Gastroesophageal sphincter (tissue), 3 donors: ENCODE measurements around the gene TEX48.

Experiments
- EP300 ChIP-seq: sonication (generic); formaldehyde crosslinking; IDR thresholded peaks from one replicate; pipeline ENCODE4 v1.6.1; 2017; ENCODE audit warnings: antibody characterized with exemption, mild to moderate bottlenecking
- POLR2A ChIP-seq, 2 donors: fragments of 450-650 bp; IDR thresholded peaks; one replicate each; pipeline ENCODE4 v1.6.1; 2017; ENCODE audit warnings: antibody characterized with exemption in 2 of 2, mild to moderate bottlenecking in 2 of 2, moderate library complexity in 1 of 2
- TF ChIP-seq, protein P1 (sequence below), 4 experiments: fragments of 200-600 bp in 2 of 4; fragments of 450-650 bp in 2 of 4; sonication (generic) in 1 of 4; IDR thresholded peaks; one replicate each; pipeline ENCODE4 v1.5.1; 2017 to 2019; ENCODE audit warnings: antibody characterized with exemption in 4 of 4, mild to moderate bottlenecking in 2 of 4, moderate library complexity in 2 of 4

DNA sequence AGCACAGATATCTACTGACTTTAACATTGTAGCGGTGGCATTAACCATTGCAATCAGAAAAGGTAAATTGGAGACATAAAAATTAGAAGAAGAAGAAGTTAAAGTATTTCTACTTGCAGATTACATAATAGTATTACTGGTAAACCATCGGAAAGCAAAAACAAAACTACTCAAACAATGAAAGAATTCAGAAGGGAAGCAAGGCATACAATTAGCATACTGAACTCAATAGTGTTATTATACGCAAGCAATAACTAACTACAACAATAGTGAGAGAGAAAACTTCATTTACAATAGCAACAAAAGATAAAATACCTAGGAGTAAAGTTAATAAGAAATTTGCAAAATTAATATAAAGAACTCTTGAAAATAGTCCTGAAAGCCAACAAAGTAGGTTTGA lies 17.8 kb downstream of the TEX48 start:
- TF ChIP-seq, protein P1, sequence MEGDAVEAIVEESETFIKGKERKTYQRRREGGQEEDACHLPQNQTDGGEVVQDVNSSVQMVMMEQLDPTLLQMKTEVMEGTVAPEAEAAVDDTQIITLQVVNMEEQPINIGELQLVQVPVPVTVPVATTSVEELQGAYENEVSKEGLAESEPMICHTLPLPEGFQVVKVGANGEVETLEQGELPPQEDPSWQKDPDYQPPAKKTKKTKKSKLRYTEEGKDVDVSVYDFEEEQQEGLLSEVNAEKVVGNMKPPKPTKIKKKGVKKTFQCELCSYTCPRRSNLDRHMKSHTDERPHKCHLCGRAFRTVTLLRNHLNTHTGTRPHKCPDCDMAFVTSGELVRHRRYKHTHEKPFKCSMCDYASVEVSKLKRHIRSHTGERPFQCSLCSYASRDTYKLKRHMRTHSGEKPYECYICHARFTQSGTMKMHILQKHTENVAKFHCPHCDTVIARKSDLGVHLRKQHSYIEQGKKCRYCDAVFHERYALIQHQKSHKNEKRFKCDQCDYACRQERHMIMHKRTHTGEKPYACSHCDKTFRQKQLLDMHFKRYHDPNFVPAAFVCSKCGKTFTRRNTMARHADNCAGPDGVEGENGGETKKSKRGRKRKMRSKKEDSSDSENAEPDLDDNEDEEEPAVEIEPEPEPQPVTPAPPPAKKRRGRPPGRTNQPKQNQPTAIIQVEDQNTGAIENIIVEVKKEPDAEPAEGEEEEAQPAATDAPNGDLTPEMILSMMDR (IDR thresholded peaks at IDR 0.05): no peak
- TF ChIP-seq POLR2A (IDR thresholded peaks at IDR 0.05): no peak
- TF ChIP-seq EP300: no peak
